ENCODE data around the gene SCGB3A1. TPM values are rescaled to one million over a fixed set of nuclear protein-coding genes. Genes with fewer than 3 reads are reported as not detected.
A peak's percentile ranks its signal among the peaks of the same experiment; 100 is the strongest.

The SCGB3A1 gene
- total RNA-seq, 1 donor from 2014 or later: not detected

- no peak for DNase-seq
- H3K4me3 Mint-ChIP-seq (ENCODE audit: unreplicated experiment): no peak overlapping the region
- TF ChIP-seq, protein P1, sequence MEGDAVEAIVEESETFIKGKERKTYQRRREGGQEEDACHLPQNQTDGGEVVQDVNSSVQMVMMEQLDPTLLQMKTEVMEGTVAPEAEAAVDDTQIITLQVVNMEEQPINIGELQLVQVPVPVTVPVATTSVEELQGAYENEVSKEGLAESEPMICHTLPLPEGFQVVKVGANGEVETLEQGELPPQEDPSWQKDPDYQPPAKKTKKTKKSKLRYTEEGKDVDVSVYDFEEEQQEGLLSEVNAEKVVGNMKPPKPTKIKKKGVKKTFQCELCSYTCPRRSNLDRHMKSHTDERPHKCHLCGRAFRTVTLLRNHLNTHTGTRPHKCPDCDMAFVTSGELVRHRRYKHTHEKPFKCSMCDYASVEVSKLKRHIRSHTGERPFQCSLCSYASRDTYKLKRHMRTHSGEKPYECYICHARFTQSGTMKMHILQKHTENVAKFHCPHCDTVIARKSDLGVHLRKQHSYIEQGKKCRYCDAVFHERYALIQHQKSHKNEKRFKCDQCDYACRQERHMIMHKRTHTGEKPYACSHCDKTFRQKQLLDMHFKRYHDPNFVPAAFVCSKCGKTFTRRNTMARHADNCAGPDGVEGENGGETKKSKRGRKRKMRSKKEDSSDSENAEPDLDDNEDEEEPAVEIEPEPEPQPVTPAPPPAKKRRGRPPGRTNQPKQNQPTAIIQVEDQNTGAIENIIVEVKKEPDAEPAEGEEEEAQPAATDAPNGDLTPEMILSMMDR (IDR thresholded peaks at IDR 0.05; ENCODE audit: partially characterized antibody, unreplicated experiment): no peak
- peaks cover 6% of the 10 kb centered on the region for H3K4me1 Mint-ChIP-seq (ENCODE audit: low read depth, unreplicated experiment)
- H3K27me3 Mint-ChIP-seq (ENCODE audit: unreplicated experiment): peaks cover 3% of the 10 kb centered on the region
- no peaks in the 10 kb centered on the region for H3K36me3 Mint-ChIP-seq (ENCODE audit: unreplicated experiment)
- no peaks in the 10 kb centered on the region for H3K9me3 Mint-ChIP-seq (ENCODE audit: unreplicated experiment)
- no peak overlapping the region for H3K27ac Mint-ChIP-seq (ENCODE audit: unreplicated experiment)
Measured at GRCh38 chr5:180548563-180548962, 42.7 kb downstream of the SCGB3A1 start.

DNA sequence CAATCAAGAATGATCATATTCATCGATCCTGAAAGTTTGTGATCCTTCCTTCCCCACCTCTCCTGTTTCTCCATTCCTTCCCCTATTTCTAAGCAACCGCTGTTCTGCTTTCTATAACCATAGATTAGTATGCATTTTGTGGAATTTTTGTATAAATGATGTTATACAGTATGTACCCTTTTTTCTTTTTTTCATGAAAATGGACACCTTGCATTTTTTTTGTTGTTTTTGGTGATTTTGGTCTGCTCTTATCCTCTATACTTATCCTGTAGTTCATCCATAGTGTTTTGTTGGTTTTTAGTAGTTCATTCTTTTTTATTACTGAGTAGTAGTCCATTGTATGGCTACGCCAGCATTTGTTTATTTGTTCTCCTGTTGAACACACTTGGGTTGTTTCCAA lies 46.1 kb downstream of the SCGB3A1 start:
- TF ChIP-seq, protein P1 (IDR thresholded peaks at IDR 0.05; ENCODE audit: partially characterized antibody, unreplicated experiment): no peak
- H3K9me3 Mint-ChIP-seq (ENCODE audit: unreplicated experiment): no peaks in the 10 kb centered on the region
- DNase-seq: no peak
- peaks cover 8% of the 10 kb centered on the region for H3K4me1 Mint-ChIP-seq (ENCODE audit: low read depth, unreplicated experiment)
- H3K27ac Mint-ChIP-seq (ENCODE audit: unreplicated experiment): no peak overlapping the region
- H3K36me3 Mint-ChIP-seq (ENCODE audit: unreplicated experiment): peaks cover 4% of the 10 kb centered on the region
- H3K27me3 Mint-ChIP-seq (ENCODE audit: unreplicated experiment): peaks cover 1% of the 10 kb centered on the region
- no peak overlapping the region for H3K4me3 Mint-ChIP-seq (ENCODE audit: unreplicated experiment)

DNA sequence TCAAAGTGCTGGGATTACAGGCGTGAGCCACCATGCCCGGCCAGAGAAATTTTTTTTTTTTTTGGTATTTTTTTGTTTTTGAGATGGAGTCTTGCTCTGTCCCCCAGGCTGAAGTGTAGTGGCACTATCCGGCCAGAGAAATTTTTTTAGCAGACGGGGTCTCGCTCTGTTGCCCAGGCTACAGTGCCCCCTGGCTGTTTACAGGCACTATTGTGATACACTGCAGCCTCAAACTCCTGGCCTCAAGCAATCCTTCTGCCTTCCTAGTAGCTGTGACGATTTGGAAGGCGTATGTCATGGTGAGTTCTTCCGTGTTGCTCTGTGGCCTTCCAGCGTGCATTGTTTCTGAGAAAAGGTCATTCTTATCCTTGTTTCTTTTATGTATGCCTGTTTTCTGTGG lies 49.6 kb downstream of the SCGB3A1 start:
- Mint-ChIP-seq H3K36me3 (ENCODE audit: unreplicated experiment) (peaks cover 9% of the 10 kb centered on the region), H3K4me3 (ENCODE audit: unreplicated experiment) (no peak overlapping the region), H3K27me3 (ENCODE audit: unreplicated experiment) (peaks cover 3% of the 10 kb centered on the region), H3K27ac (ENCODE audit: unreplicated experiment) (no peak overlapping the region), H3K9me3 (ENCODE audit: unreplicated experiment) (no peaks in the 10 kb centered on the region), H3K4me1 (ENCODE audit: low read depth, unreplicated experiment) (peaks cover 8% of the 10 kb centered on the region)
- DNase-seq: peak; percentile 29
- TF ChIP-seq, protein P1 (IDR thresholded peaks at IDR 0.05; ENCODE audit: partially characterized antibody, unreplicated experiment): peak; percentile 17

Other genes starting within 250 kb of the SCGB3A1 start
- 11.6 TPM for gene GFPT2, start 238.2 kb downstream of the SCGB3A1 start, total RNA-seq (ENCODE audit: unreplicated experiment)
- gene CNOT6, start 97.1 kb downstream of the SCGB3A1 start, total RNA-seq (ENCODE audit: unreplicated experiment): 62.0 TPM
- gene FLT4, start 58.1 kb upstream of the SCGB3A1 start, total RNA-seq (ENCODE audit: unreplicated experiment): 0.17 TPM
- not detected for gene OR2Y1, start 148.6 kb upstream of the SCGB3A1 start, total RNA-seq (ENCODE audit: unreplicated experiment)
- gene MGAT1, start 211.3 kb upstream of the SCGB3A1 start, total RNA-seq (ENCODE audit: unreplicated experiment): 45.6 TPM